ENCODE measurements around the gene OR51G1. TPM values are rescaled to one million over a fixed set of nuclear protein-coding genes. Genes with fewer than 3 reads are reported as not detected.
"Not testable (repeated sequence)": the region's sequence is repeated elsewhere in the genome, so short reads cannot be mapped to it uniquely, and the experiment has no call there.

Gene OR51G1
- not detected in 2 replicates for total RNA-seq

DNA sequence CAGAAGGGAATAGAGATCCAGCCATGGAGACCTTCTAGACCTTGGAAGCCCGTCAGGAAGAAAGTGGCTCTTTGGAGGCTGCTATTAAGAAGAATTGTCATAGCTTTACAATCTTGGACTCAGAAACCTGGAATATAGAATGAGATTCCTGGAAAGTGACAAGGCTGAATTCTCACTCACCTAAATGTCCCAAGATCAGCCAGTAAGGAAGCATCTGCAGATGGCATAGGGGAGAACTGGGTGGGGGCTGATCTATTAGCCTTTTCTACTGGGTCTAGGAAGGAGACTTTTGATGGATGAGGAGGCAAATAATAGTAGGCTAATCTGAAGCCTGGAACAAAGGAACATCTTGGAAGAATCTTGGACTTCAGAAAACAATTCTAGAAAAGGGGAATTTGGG lies at the start of gene OR51G1:
OR51G1 (minus strand) TSS at position 101 of the 400 bp plus-strand sequence; CDS start at position 101, 0 bp downstream.
- DNase-seq (no peak), ATAC-seq (ENCODE audit: low read depth) (no peak)
- intact Hi-C loops (cut with micrococcal nuclease): no loop called here
- Mint-ChIP-seq H3K4me3 (no peak within 1 kb of the TSS), H3K36me3 (ENCODE audit: low read depth) (no peaks in the 10 kb centered on the region), H3K9me3 (no peaks in the 10 kb centered on the region), H3K27me3 (no peaks in the 10 kb centered on the region), H3K4me1 (no peaks in the 10 kb centered on the region), H3K27ac (no peak within 1 kb of the TSS)
- ChIA-PET CTCF (no interaction called here), POLR2A (no interaction called here)
- TF ChIP-seq CTCF (IDR thresholded peaks at IDR 0.05): no peak

GRCh38 chr11:4962816-4963215 lies 38.7 kb upstream of the OR51G1 start:
- ChIA-PET POLR2A (no interaction called here), CTCF (no interaction called here)
- H3K4me3 Mint-ChIP-seq: no peak overlapping the region
- intact Hi-C loops (cut with micrococcal nuclease): no loop called here
- H3K27ac Mint-ChIP-seq: no peak overlapping the region
- peaks cover 12% of the 10 kb centered on the region for H3K9me3 Mint-ChIP-seq
- no peaks in the 10 kb centered on the region for H3K4me1 Mint-ChIP-seq
- ATAC-seq (ENCODE audit: low read depth) (no peak), DNase-seq (no peak)
- H3K27me3 Mint-ChIP-seq: peaks cover 3% of the 10 kb centered on the region
- H3K36me3 Mint-ChIP-seq (ENCODE audit: low read depth): no peaks in the 10 kb centered on the region
- no peak for TF ChIP-seq CTCF (IDR thresholded peaks at IDR 0.05)

DNA sequence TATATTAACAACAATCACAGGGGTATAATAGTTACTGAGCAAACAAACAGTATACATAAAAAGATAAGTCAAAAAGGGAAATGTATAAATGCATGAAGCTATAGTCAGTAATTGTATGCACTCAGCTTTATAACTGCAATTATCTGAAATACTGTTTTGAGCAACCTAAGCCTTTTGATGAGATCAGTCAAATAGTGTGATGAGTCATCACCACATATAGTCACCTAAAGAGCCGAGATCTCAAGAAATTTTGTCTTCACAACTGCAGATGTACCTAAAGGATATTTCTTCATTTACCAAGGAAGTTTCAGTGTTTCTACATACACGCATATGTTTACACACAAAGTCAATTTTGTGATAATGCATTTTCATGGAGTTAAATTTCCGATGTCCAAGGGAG lies 36.7 kb upstream of the OR51G1 start:
- Mint-ChIP-seq H3K27me3 (peaks cover 3% of the 10 kb centered on the region), H3K36me3 (ENCODE audit: low read depth) (no peaks in the 10 kb centered on the region), H3K4me3 (no peak overlapping the region), H3K4me1 (no peaks in the 10 kb centered on the region), H3K9me3 (peaks cover 12% of the 10 kb centered on the region), H3K27ac (no peak overlapping the region)
- DNase-seq: no peak
- no peak for TF ChIP-seq CTCF (IDR thresholded peaks at IDR 0.05)
- POLR2A ChIA-PET: no interaction called here
- CTCF ChIA-PET: no interaction called here
- no peak for ATAC-seq (ENCODE audit: low read depth)
- intact Hi-C loops (cut with micrococcal nuclease): no loop called here

- CTCF ChIA-PET: no interaction called here
- no peak for ATAC-seq (ENCODE audit: low read depth)
Observed at GRCh38 chr11:4957396-4957795, 33.3 kb upstream of the OR51G1 start.

DNA sequence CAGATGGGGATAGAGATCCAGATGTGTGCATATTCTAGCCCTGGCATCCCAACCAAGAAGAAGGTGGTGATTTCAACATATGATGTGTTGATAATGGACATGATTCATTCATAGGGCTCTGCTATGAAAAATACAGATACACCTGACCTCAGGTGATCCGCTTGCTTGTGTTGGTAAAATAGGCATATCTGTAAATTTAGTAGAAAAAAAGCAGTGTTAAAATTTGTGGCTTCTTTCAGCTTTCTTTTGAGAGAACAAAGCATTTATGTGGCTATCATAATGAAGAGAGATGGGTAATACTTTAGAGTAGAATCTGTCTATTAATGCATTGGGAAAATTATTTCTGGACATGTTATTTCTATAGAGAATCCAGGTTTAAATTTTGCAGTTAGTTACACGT lies 31.5 kb upstream of the OR51G1 start, which contains the start of gene OR51A2:
OR51A2 (minus strand) TSS at position 101 of the 400 bp plus-strand sequence; CDS start at position 101, 0 bp downstream.
- intact Hi-C loops (cut with micrococcal nuclease); POLR2A ChIA-PET; H3K27me3 Mint-ChIP-seq; H3K27ac Mint-ChIP-seq; H3K36me3 Mint-ChIP-seq (ENCODE audit: low read depth); H3K9me3 Mint-ChIP-seq; CTCF ChIA-PET; H3K4me1 Mint-ChIP-seq; ATAC-seq (ENCODE audit: low read depth); H3K4me3 Mint-ChIP-seq; DNase-seq: not testable (repeated sequence)

More at GRCh38 chr11:4957396-4957795, 33.3 kb upstream of the OR51G1 start:
- Mint-ChIP-seq H3K27ac (no peak overlapping the region), H3K4me3 (no peak overlapping the region), H3K36me3 (ENCODE audit: low read depth) (no peaks in the 10 kb centered on the region), H3K9me3 (peaks cover 2% of the 10 kb centered on the region), H3K4me1 (no peaks in the 10 kb centered on the region), H3K27me3 (no peaks in the 10 kb centered on the region)
- POLR2A ChIA-PET: no interaction called here
- no peak for DNase-seq
- TF ChIP-seq CTCF (IDR thresholded peaks at IDR 0.05): no peak
- intact Hi-C loops (cut with micrococcal nuclease): no loop called here

- no peak for ATAC-seq (ENCODE audit: low read depth)
- ChIA-PET CTCF (no interaction called here), POLR2A (no interaction called here)
- H3K4me1 Mint-ChIP-seq: no peaks in the 10 kb centered on the region
- no peak for DNase-seq
- intact Hi-C loops (cut with micrococcal nuclease): no loop called here
- H3K9me3 Mint-ChIP-seq: no peaks in the 10 kb centered on the region
- no peaks in the 10 kb centered on the region for H3K36me3 Mint-ChIP-seq (ENCODE audit: low read depth)
- H3K27ac Mint-ChIP-seq: no peak within 1 kb of the TSS
- no peak for TF ChIP-seq CTCF (IDR thresholded peaks at IDR 0.05)
- no peak within 1 kb of the TSS for H3K4me3 Mint-ChIP-seq
- peaks cover 2% of the 10 kb centered on the region for H3K27me3 Mint-ChIP-seq
Observed at GRCh38 chr11:4947505-4947904, 23.4 kb upstream of the OR51G1 start, which contains the start of gene OR51A4. OR51A4 (minus strand) TSS chr11:4947605; CDS start chr11:4947100, 505 bp downstream.

All from activated B cell treated with CpG ODN at 0.5 μM for 24 hours (primary cell).